Neuronal stem cell (in vitro differentiated cells): ENCODE data around the gene CIDEA.

Experiments used
- DNase-seq: peaks from one replicate; pipeline ENCODE4 v3.0.0-alpha.2; 2013; ENCODE audit warnings: low spot score
- H2AFZ ChIP-seq: one replicate; pipeline ENCODE4 v1.6.1; 2013; ENCODE audit warnings: mild to moderate bottlenecking, low read length, inconsistent platforms
- H2AK5ac ChIP-seq: 2 replicates; pipeline ENCODE4 v1.6.1; 2013; ENCODE audit warnings: low read depth, mild to moderate bottlenecking, inconsistent platforms, low read length, moderate library complexity, mixed read lengths
- H2BK120ac ChIP-seq: 2 replicates; pipeline ENCODE4 v1.6.1; 2013; ENCODE audit warnings: low read depth, mild to moderate bottlenecking, inconsistent platforms, low read length, moderate library complexity, mixed read lengths
- H2BK12ac ChIP-seq: one replicate; pipeline ENCODE4 v1.6.1; 2013; ENCODE audit warnings: low read length, inconsistent platforms
- H2BK15ac ChIP-seq: 2 replicates; pipeline ENCODE4 v1.6.1; 2013; ENCODE audit warnings: mild to moderate bottlenecking, low read length, inconsistent platforms, mixed read lengths
- H2BK5ac ChIP-seq: one replicate; pipeline ENCODE4 v1.6.1; 2013; ENCODE audit warnings: inconsistent platforms, mild to moderate bottlenecking, low read length, moderate library complexity
- H3K14ac ChIP-seq: one replicate; pipeline ENCODE4 v1.6.1; 2013; ENCODE audit warnings: low read length, inconsistent platforms
- H3K18ac ChIP-seq: 2 replicates; pipeline ENCODE4 v1.6.1; 2013; ENCODE audit warnings: low read length, inconsistent platforms
- H3K23ac ChIP-seq: 2 replicates; pipeline ENCODE4 v1.6.1; 2013; ENCODE audit warnings: low read depth, mild to moderate bottlenecking, mixed read lengths, low read length, inconsistent platforms; ENCODE audit not compliant: poor library complexity
- H3K27ac ChIP-seq: replicated peaks from 3 replicates; pipeline ENCODE4 v1.5.1; 2013; ENCODE audit warnings: low read length, inconsistent platforms
- H3K27me3 ChIP-seq, 3 experiments: 2 replicates each; pipeline ENCODE4 v1.6.1; 2013; ENCODE audit warnings: low read length in 3 of 3, mild to moderate bottlenecking in 2 of 3, inconsistent platforms in 1 of 3, low read depth in 1 of 3, mixed read lengths in 1 of 3, moderate library complexity in 1 of 3; ENCODE audit not compliant: control insufficient read depth in 3 of 3, insufficient read depth in 3 of 3
- H3K36me3 ChIP-seq, 2 donors: replicated peaks in 1 of 2; 2 replicates each; pipeline ENCODE4 v1.6.1; 2013; ENCODE audit warnings: low read length in 2 of 2; ENCODE audit not compliant: control insufficient read depth in 2 of 2, insufficient read depth in 2 of 2
- H3K4ac ChIP-seq: 2 replicates; pipeline ENCODE4 v1.6.1; 2013; ENCODE audit warnings: inconsistent platforms, mild to moderate bottlenecking, low read length, moderate library complexity
- H3K4me1 ChIP-seq, 2 donors: 1 replicate in 1 of 2; 2 replicates in 1 of 2; pipeline ENCODE4 v1.6.1; 2013; ENCODE audit warnings: low read length in 2 of 2, low read depth in 1 of 2; ENCODE audit not compliant: control insufficient read depth in 2 of 2, insufficient read depth in 1 of 2
- H3K4me2 ChIP-seq: one replicate; pipeline ENCODE4 v1.6.1; 2013; ENCODE audit warnings: mild to moderate bottlenecking, low read length, inconsistent platforms; ENCODE audit not compliant: insufficient read depth, poor library complexity, severe bottlenecking
- H3K4me3 ChIP-seq, 2 donors: 2 replicates each; pipeline ENCODE4 v1.5.1; 2013; ENCODE audit warnings: low read length in 2 of 2, mild to moderate bottlenecking in 2 of 2, inconsistent platforms in 1 of 2, moderate library complexity in 1 of 2
- H3K79me1 ChIP-seq: one replicate; pipeline ENCODE4 v1.6.1; 2013; ENCODE audit warnings: low read depth, mild to moderate bottlenecking, inconsistent platforms, low read length, moderate library complexity
- H3K9ac ChIP-seq: one replicate; pipeline ENCODE4 v1.6.1; 2013; ENCODE audit warnings: mild to moderate bottlenecking, low read depth, low read length, inconsistent platforms; ENCODE audit not compliant: poor library complexity
- H3K9me3 ChIP-seq, 2 donors: replicated peaks in 1 of 2; 2 replicates each; pipeline versions ENCODE3 to v1.6.1; 2013; ENCODE audit warnings: low read length in 2 of 2, mild to moderate bottlenecking in 2 of 2, inconsistent platforms in 1 of 2, low read depth in 1 of 2, mixed read lengths in 1 of 2, moderate library complexity in 1 of 2; ENCODE audit not compliant: control insufficient read depth in 2 of 2, insufficient read depth in 1 of 2
- H4K8ac ChIP-seq: one replicate; pipeline ENCODE4 v1.6.1; 2013; ENCODE audit warnings: low read depth, mild to moderate bottlenecking, inconsistent platforms, low read length, moderate library complexity
- H4K91ac ChIP-seq: one replicate; pipeline ENCODE4 v1.6.1; 2013; ENCODE audit warnings: low read length, low read depth, mild to moderate bottlenecking, inconsistent platforms; ENCODE audit not compliant: poor library complexity
- WGBS, 2 donors: extraction: QIAGEN DNeasy Blood & Tissue Kit; methylation state at CpG; one replicate each; pipeline ENCODE4 v1.1.7; 2013; ENCODE audit warnings: missing lambda C conversion rate in 2 of 2, mixed read lengths in 1 of 2; ENCODE audit not compliant: insufficient read length in 2 of 2, insufficient replicate concordance in 1 of 2; ENCODE audit errors: extremely low coverage in 2 of 2; 5-methylcytosine and 5-hydroxymethylcytosine counted together

CIDEA gene

DNA sequence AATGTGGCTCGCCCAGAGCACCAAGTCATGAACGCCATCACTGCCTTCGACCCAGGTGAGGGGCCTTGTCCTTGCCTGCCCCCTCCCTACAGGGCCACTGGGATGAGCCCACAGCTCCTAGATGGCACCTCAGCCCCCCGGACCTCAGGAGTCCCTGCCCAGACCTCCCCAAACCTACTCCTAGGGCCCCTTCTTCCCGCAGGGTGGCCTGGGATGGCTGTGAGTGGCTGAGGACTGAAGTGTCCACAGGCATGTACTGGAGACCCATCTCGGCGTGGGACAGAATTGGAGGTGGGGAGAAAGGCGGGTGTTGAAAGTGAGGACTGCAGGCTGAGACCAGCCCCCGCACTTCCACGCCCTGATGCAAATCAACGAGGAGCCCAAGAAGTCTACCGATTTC lies 51.0 kb downstream of the CIDEA start:
- H3K79me1 ChIP-seq, result no peaks in the 10 kb centered on the region
- H3K4ac ChIP-seq, result no peak overlapping the region
- no CpG with 5 or more reads among the region's 12 CpGs for WGBS, 2 donors

DNA sequence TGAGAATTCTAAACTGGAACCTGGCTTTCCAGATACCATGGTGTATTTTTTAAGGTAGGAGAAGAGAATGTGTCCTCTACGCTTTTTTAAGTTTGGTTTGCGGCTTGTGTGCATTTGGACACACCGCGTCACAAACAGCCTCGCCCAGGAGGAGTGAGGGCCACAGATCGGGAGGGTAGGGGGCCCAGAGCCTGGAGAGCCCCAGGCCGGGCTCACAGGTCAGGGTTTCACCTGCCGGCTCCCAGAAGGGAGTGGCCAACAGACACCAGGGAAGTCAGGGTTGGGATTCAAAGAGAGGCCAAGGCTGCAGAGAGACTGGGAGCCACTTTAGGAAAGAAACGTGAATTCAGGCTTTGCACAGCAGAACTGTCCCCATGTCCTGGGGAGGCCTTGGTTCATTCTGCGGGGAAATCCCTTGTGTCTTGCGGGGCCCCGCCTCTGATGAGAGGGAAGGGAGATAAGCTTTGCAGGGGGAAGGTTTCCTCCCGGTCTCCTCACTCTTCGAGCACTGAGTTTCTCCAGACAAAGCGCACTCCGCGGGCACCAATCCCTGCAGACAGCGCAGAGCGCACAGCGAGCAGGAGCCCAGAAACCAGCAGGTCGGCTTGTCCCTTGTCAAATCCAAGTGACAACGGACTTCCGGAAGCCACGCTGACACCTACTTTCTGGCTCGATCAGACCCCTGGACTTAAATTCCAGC lies 51.9 kb downstream of the CIDEA start:
- H4K8ac ChIP-seq, result no peak overlapping the region
- H2BK5ac ChIP-seq, result no peak overlapping the region
- H2AFZ ChIP-seq, result peak overlapping the region; percentile 96
- no peak overlapping the region for H3K4ac ChIP-seq
- no peak overlapping the region for H2BK15ac ChIP-seq
- H2BK12ac ChIP-seq, result no peak overlapping the region
- H3K4me3 ChIP-seq, result peak overlapping the region in 1 of 2 donors; percentile 95
- H3K27me3 ChIP-seq, result peaks cover 3 to 48% (median 20%) of the 10 kb centered on the region in 3 experiments
- no peak overlapping the region for H2BK120ac ChIP-seq
- WGBS, 2 donors, result no CpG with 5 or more reads among the region's 25 CpGs
- no peak overlapping the region for H3K14ac ChIP-seq
- peak overlapping the region; percentile 22 for H3K4me2 ChIP-seq
- H3K79me1 ChIP-seq, result no peaks in the 10 kb centered on the region
- H3K9ac ChIP-seq, result no peak overlapping the region
- H2AK5ac ChIP-seq, result no peak overlapping the region
- peaks cover 6 to 15% of the 10 kb centered on the region in 2 donors for H3K4me1 ChIP-seq
- no peak overlapping the region for H3K23ac ChIP-seq
- no peak overlapping the region for H3K18ac ChIP-seq
- H3K9me3 ChIP-seq, result peaks cover 5 to 13% of the 10 kb centered on the region in 2 donors
- DNase-seq, result no peak
- H3K36me3 ChIP-seq, result peaks cover 11 to 16% of the 10 kb centered on the region in 2 donors
- H3K27ac ChIP-seq, result no peak overlapping the region
- H4K91ac ChIP-seq, result no peak overlapping the region

More for the DNA sequence above, 51.0 kb downstream of the CIDEA start:
- H3K4me2 ChIP-seq, result no peak overlapping the region
- peaks cover 3 to 55% (median 20%) of the 10 kb centered on the region in 3 experiments for H3K27me3 ChIP-seq
- no peak overlapping the region for H3K27ac ChIP-seq
- DNase-seq, result no peak
- H4K91ac ChIP-seq, result no peak overlapping the region
- no peak overlapping the region for H3K18ac ChIP-seq
- no peak overlapping the region for H3K9ac ChIP-seq
- no peak overlapping the region for H3K14ac ChIP-seq
- peaks cover 5 to 8% of the 10 kb centered on the region in 2 donors for H3K36me3 ChIP-seq
- no peak overlapping the region for H2BK15ac ChIP-seq
- H4K8ac ChIP-seq, result no peak overlapping the region
- no peak overlapping the region for H2AFZ ChIP-seq
- H2BK12ac ChIP-seq, result no peak overlapping the region
- H2BK120ac ChIP-seq, result no peak overlapping the region
- H3K4me3 ChIP-seq, result no peak overlapping the region
- no peak overlapping the region for H2AK5ac ChIP-seq
- peaks cover 0 to 5% of the 10 kb centered on the region in 2 donors for H3K9me3 ChIP-seq
- peaks cover 6 to 15% of the 10 kb centered on the region in 2 donors for H3K4me1 ChIP-seq
- no peak overlapping the region for H2BK5ac ChIP-seq
- no peak overlapping the region for H3K23ac ChIP-seq

DNA sequence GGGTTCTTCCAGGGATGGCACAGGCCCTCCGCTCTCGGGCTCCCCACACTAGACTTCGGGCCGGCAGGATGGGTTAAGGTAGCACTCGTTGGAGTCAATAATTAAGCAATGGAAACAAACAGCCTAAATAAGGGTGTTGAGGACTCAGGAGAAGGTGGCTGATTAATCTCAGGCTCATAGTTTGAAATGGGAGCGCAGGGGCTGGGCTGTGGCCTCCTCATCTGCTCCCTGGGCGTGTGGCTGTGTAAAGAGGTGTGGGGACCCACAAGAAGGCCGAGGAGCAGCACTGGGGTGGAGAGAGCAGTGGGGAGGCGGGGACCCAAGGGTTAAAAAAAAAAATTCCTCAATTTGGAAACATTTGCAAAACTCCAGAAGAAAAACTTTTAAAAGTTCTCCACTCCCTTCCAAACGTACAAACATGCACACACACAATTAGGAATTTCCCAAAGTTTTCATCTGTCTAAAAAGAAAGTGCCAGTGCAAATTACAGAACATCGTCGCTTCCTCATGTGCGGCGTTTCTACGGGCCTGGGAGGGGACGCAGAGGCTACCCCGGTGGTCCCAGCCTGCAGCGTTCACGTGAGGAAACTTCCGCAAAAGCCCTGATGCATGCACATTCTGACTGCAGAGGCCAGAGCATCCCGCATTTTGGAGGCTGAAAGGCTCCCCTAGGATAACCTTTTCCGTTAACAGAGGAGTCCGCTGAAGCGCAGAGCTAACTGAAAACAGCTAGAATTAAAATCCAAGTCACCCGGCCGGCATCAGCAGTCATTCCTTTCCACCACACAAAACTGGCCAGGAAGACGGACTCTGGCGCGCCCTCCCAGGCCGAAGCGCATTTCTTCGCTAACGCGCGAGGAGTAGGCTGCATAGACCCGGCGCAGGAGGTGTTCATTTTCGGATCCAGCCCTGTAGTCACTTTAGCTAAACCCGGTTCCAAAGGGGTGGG lies 52.9 kb downstream of the CIDEA start:
- no peak overlapping the region for H3K9ac ChIP-seq
- H2BK15ac ChIP-seq, result no peak overlapping the region
- no peak overlapping the region for H3K27ac ChIP-seq
- H3K4me2 ChIP-seq, result peak overlapping the region; percentile 60
- peak; percentile 53 for DNase-seq
- no CpG with 5 or more reads among the region's 39 CpGs for WGBS, 2 donors
- H2AFZ ChIP-seq, result peak overlapping the region; percentile 96
- no peaks in the 10 kb centered on the region for H3K79me1 ChIP-seq
- H3K4ac ChIP-seq, result no peak overlapping the region
- H3K18ac ChIP-seq, result peak overlapping the region; percentile 90
- peaks cover 6 to 13% of the 10 kb centered on the region in 2 donors for H3K4me1 ChIP-seq
- H3K4me3 ChIP-seq, result peak overlapping the region; percentile 78 to 95
- no peak overlapping the region for H4K8ac ChIP-seq
- no peak overlapping the region for H3K23ac ChIP-seq
- H2BK12ac ChIP-seq, result no peak overlapping the region
- no peak overlapping the region for H2BK5ac ChIP-seq
- peaks cover 5 to 21% of the 10 kb centered on the region in 2 donors for H3K9me3 ChIP-seq
- peaks cover 3 to 40% (median 20%) of the 10 kb centered on the region in 3 experiments for H3K27me3 ChIP-seq
- no peak overlapping the region for H2BK120ac ChIP-seq
- H3K36me3 ChIP-seq, result peaks cover 11 to 25% of the 10 kb centered on the region in 2 donors
- H2AK5ac ChIP-seq, result peak overlapping the region; percentile 43
- H4K91ac ChIP-seq, result no peak overlapping the region
- H3K14ac ChIP-seq, result peak overlapping the region; percentile 17
